ENCODE measurements around the gene DNAH1. TPM values are rescaled to one million over a fixed set of nuclear protein-coding genes. Genes with fewer than 3 reads are reported as not detected.

The DNAH1 gene
- polyA plus RNA-seq, 1 donor: 22.9 TPM

GRCh38 chr3:52392216-52392930 is 76.3 kb downstream of the DNAH1 start:
- Histone ChIP-seq H3K9me3 (ENCODE audit: control insufficient read depth, low read depth, low read length) (no peaks in the 10 kb centered on the region), H3K27me3 (ENCODE audit: control insufficient read depth, insufficient read depth, low read length) (no peaks in the 10 kb centered on the region), H3K27ac (ENCODE audit: low read length) (no peak overlapping the region), H3K4me3 (ENCODE audit: low read length) (no peak overlapping the region), H3K4me1 (ENCODE audit: control insufficient read depth, insufficient read depth, low read length) (no peaks in the 10 kb centered on the region), H3K36me3 (ENCODE audit: control insufficient read depth, insufficient read depth, low read length) (peaks cover 54% of the 10 kb centered on the region)
- WGBS (ENCODE audit: insufficient coverage, low lambda C conversion rate): no CpG with 5 or more reads among the region's 16 CpGs
- DNase-seq: no peak

GRCh38 chr3:52393131-52393807 is 77.2 kb downstream of the DNAH1 start:
- H3K27me3 ChIP-seq (ENCODE audit: control insufficient read depth, insufficient read depth, low read length): no peaks in the 10 kb centered on the region
- H3K36me3 ChIP-seq (ENCODE audit: control insufficient read depth, insufficient read depth, low read length): peaks cover 55% of the 10 kb centered on the region
- WGBS (ENCODE audit: insufficient coverage, low lambda C conversion rate): no CpG with 5 or more reads among the region's 18 CpGs
- DNase-seq: no peak
- H3K4me1 ChIP-seq (ENCODE audit: control insufficient read depth, insufficient read depth, low read length): no peaks in the 10 kb centered on the region
- H3K4me3 ChIP-seq (ENCODE audit: low read length): no peak overlapping the region
- no peaks in the 10 kb centered on the region for H3K9me3 ChIP-seq (ENCODE audit: control insufficient read depth, low read depth, low read length)
- no peak overlapping the region for H3K27ac ChIP-seq (ENCODE audit: low read length)

GRCh38 chr3:52393959-52394670 is 78.0 kb downstream of the DNAH1 start:
- no peak overlapping the region for H3K27ac ChIP-seq (ENCODE audit: low read length)
- no peak for DNase-seq
- no peaks in the 10 kb centered on the region for H3K9me3 ChIP-seq (ENCODE audit: control insufficient read depth, low read depth, low read length)
- H3K4me1 ChIP-seq (ENCODE audit: control insufficient read depth, insufficient read depth, low read length): no peaks in the 10 kb centered on the region
- no CpG with 5 or more reads among the region's 18 CpGs for WGBS (ENCODE audit: insufficient coverage, low lambda C conversion rate)
- H3K4me3 ChIP-seq (ENCODE audit: low read length): no peak overlapping the region
- no peaks in the 10 kb centered on the region for H3K27me3 ChIP-seq (ENCODE audit: control insufficient read depth, insufficient read depth, low read length)
- peaks cover 56% of the 10 kb centered on the region for H3K36me3 ChIP-seq (ENCODE audit: control insufficient read depth, insufficient read depth, low read length)

- no peak overlapping the region for H3K27ac ChIP-seq (ENCODE audit: low read length)
- no peak overlapping the region for H3K4me3 ChIP-seq (ENCODE audit: low read length)
- H3K4me1 ChIP-seq (ENCODE audit: control insufficient read depth, insufficient read depth, low read length): no peaks in the 10 kb centered on the region
- DNase-seq: no peak
- no peaks in the 10 kb centered on the region for H3K27me3 ChIP-seq (ENCODE audit: control insufficient read depth, insufficient read depth, low read length)
- no peaks in the 10 kb centered on the region for H3K9me3 ChIP-seq (ENCODE audit: control insufficient read depth, low read depth, low read length)
- WGBS (ENCODE audit: insufficient coverage, low lambda C conversion rate): no CpG with 5 or more reads among the region's 10 CpGs
- H3K36me3 ChIP-seq (ENCODE audit: control insufficient read depth, insufficient read depth, low read length): peaks cover 64% of the 10 kb centered on the region
These were observed 78.8 kb downstream of the DNAH1 start for GRCh38 chr3:52394751-52395502.

GRCh38 chr3:52395503-52395865 is 79.4 kb downstream of the DNAH1 start:
- peaks cover 68% of the 10 kb centered on the region for H3K36me3 ChIP-seq (ENCODE audit: control insufficient read depth, insufficient read depth, low read length)
- no CpG with 5 or more reads among the region's 8 CpGs for WGBS (ENCODE audit: insufficient coverage, low lambda C conversion rate)

GRCh38 chr3:52396011-52396906 is 80.1 kb downstream of the DNAH1 start:
- no CpG with 5 or more reads among the region's 25 CpGs for WGBS (ENCODE audit: insufficient coverage, low lambda C conversion rate)
- no peaks in the 10 kb centered on the region for H3K4me1 ChIP-seq (ENCODE audit: control insufficient read depth, insufficient read depth, low read length)
- DNase-seq: no peak
- no peaks in the 10 kb centered on the region for H3K9me3 ChIP-seq (ENCODE audit: control insufficient read depth, low read depth, low read length)
- H3K27me3 ChIP-seq (ENCODE audit: control insufficient read depth, insufficient read depth, low read length): no peaks in the 10 kb centered on the region
- peaks cover 68% of the 10 kb centered on the region for H3K36me3 ChIP-seq (ENCODE audit: control insufficient read depth, insufficient read depth, low read length)
- no peak overlapping the region for H3K4me3 ChIP-seq (ENCODE audit: low read length)
- no peak overlapping the region for H3K27ac ChIP-seq (ENCODE audit: low read length)

More at GRCh38 chr3:52395503-52395865, 79.4 kb downstream of the DNAH1 start:
- no peaks in the 10 kb centered on the region for H3K4me1 ChIP-seq (ENCODE audit: control insufficient read depth, insufficient read depth, low read length)
- H3K27me3 ChIP-seq (ENCODE audit: control insufficient read depth, insufficient read depth, low read length): no peaks in the 10 kb centered on the region
- H3K4me3 ChIP-seq (ENCODE audit: low read length): no peak overlapping the region
- DNase-seq: no peak
- H3K27ac ChIP-seq (ENCODE audit: low read length): no peak overlapping the region
- no peaks in the 10 kb centered on the region for H3K9me3 ChIP-seq (ENCODE audit: control insufficient read depth, low read depth, low read length)

GRCh38 chr3:52396907-52397591 is 80.9 kb downstream of the DNAH1 start:
- Histone ChIP-seq H3K27ac (ENCODE audit: low read length) (no peak overlapping the region), H3K9me3 (ENCODE audit: control insufficient read depth, low read depth, low read length) (no peaks in the 10 kb centered on the region), H3K4me3 (ENCODE audit: low read length) (no peak overlapping the region), H3K36me3 (ENCODE audit: control insufficient read depth, insufficient read depth, low read length) (peaks cover 68% of the 10 kb centered on the region), H3K27me3 (ENCODE audit: control insufficient read depth, insufficient read depth, low read length) (no peaks in the 10 kb centered on the region), H3K4me1 (ENCODE audit: control insufficient read depth, insufficient read depth, low read length) (no peaks in the 10 kb centered on the region)
- no CpG with 5 or more reads among the region's 10 CpGs for WGBS (ENCODE audit: insufficient coverage, low lambda C conversion rate)
- DNase-seq: no peak

GRCh38 chr3:52397676-52398399 is 81.7 kb downstream of the DNAH1 start:
- Histone ChIP-seq H3K27me3 (ENCODE audit: control insufficient read depth, insufficient read depth, low read length) (no peaks in the 10 kb centered on the region), H3K4me1 (ENCODE audit: control insufficient read depth, insufficient read depth, low read length) (no peaks in the 10 kb centered on the region), H3K4me3 (ENCODE audit: low read length) (no peak overlapping the region), H3K36me3 (ENCODE audit: control insufficient read depth, insufficient read depth, low read length) (peaks cover 71% of the 10 kb centered on the region), H3K9me3 (ENCODE audit: control insufficient read depth, low read depth, low read length) (no peaks in the 10 kb centered on the region), H3K27ac (ENCODE audit: low read length) (no peak overlapping the region)
- DNase-seq: no peak
- 90% methylated on average over 2 of the region's 13 CpGs for WGBS (ENCODE audit: insufficient coverage, low lambda C conversion rate)

GRCh38 chr3:52398670-52399081 is 82.6 kb downstream of the DNAH1 start:
- Histone ChIP-seq H3K4me1 (ENCODE audit: control insufficient read depth, insufficient read depth, low read length) (no peaks in the 10 kb centered on the region), H3K36me3 (ENCODE audit: control insufficient read depth, insufficient read depth, low read length) (peaks cover 73% of the 10 kb centered on the region), H3K9me3 (ENCODE audit: control insufficient read depth, low read depth, low read length) (no peaks in the 10 kb centered on the region), H3K27me3 (ENCODE audit: control insufficient read depth, insufficient read depth, low read length) (no peaks in the 10 kb centered on the region), H3K4me3 (ENCODE audit: low read length) (no peak overlapping the region), H3K27ac (ENCODE audit: low read length) (no peak overlapping the region)
- no peak for DNase-seq
- WGBS (ENCODE audit: insufficient coverage, low lambda C conversion rate): 100% methylated on average over 1 of the region's 5 CpGs
